GM10266 (cell line): Measurements from ENCODE around the gene MAML3.

ENCODE experiments used
- DNase-seq: peaks from one replicate; pipeline ENCODE4 v3.0.0; 2012; ENCODE audit errors: extremely low spot score
- CTCF ChIP-seq: IDR thresholded peaks from 2 replicates; pipeline ENCODE4 v1.5.1; 2012; ENCODE audit warnings: mild to moderate bottlenecking, low read depth; ENCODE audit not compliant: control insufficient read depth, insufficient read depth; ENCODE audit errors: missing control alignments

Gene MAML3

GRCh38 chr4:140186082-140186438 lies 32.1 kb upstream of the MAML3 start:
- no peak for TF ChIP-seq CTCF
- no peak for DNase-seq

DNA sequence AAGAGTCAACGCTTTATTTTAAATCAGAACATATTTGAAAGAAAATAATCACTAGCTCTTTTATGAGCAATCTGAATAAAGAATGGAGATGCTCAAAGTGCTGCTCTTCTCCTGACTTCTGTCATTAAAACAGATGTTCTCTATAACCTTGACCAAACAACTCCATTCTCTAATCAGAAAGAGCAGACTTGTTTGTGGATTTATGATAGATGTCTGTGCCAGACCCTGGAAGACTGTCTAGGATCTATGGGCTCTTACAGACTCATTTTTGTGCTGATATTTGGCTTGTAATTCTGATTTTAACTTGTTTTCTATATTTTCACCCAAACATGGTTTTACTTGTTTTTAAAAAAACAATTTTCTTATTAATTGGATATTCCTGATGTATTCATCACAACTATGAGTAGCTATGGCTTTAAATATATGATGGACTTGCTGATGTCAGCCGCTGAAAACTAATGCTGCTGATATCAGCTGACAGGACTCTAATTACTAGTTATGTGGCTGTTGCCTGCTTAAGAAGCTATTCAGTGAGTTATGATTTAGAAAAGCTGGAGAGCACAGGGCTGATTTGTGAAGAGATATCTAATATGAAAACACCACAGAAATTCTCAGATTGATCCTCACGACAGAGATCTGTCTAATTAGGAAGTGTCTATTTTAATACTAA lies 31.6 kb upstream of the MAML3 start:
- DNase-seq: no peak
- no peak for TF ChIP-seq CTCF

- DNase-seq: no peak
- TF ChIP-seq CTCF: no peak
These were observed 29.3 kb upstream of the MAML3 start for GRCh38 chr4:140183270-140183669.

DNA sequence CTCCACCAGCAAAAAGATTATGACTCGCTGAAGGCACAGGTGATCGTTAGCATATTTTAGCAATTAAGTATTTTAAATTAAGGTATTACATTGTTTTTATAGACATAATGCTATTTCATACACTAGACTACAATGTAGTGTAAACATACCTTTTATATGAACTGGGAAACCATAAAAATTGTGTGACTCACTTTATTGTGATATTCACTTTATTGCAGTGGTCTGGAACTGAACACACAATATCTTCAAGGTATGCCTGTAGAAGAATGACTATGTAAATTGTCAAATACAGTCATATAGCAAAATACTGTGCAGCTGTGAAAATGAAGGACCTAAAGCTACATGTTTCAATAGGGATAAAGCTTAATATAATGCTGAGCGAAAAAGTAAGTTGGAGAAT lies 26.6 kb upstream of the MAML3 start:
- no peak for TF ChIP-seq CTCF
- DNase-seq: no peak

- TF ChIP-seq CTCF: no peak
- no peak for DNase-seq
These were observed 22.8 kb upstream of the MAML3 start for GRCh38 chr4:140176735-140177134.

DNA sequence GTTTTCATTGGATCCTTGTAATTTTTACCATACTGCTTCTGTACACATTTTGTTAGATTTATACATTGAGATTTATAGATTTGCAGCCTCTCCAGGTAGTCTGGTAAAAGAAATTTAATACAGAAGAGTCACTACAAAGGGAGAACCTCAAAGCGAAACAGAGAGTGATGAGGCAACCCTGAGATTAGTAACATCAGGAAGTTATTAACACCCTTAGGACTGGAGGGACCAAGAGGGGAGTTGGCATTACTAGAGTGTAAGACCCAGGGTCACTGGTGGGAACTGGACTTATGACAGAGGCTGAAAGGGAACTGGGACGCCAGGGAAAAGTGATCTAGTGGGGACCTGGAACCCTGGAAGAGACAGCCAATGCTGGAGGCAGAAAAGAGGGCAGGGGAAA lies 20.6 kb upstream of the MAML3 start:
- no peak for DNase-seq
- no peak for TF ChIP-seq CTCF

DNA sequence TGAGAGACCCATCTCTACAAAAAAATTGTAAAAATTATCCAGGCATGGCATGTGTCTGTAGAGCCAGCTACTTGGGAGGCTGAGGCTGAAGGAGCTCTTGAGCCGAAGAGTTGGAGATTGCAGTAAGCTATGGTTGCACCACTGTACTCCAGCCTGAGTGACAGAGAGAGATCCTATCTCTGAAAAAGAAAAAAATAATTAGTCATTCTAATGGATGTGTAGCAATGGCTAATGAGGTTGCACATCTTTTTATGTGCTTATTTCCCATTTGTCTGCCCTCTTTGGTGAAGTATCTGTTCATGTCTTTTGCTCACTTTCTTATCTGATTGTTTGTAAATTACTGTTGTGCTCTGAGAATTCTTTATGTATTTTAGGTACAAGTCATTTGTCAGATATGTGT lies 19.0 kb upstream of the MAML3 start:
- no peak for TF ChIP-seq CTCF
- no peak for DNase-seq
